ENCODE measurements around the gene PHAX.
"Not testable (repeated sequence)": the region's sequence is repeated elsewhere in the genome, so short reads cannot be mapped to it uniquely, and the experiment has no call there.

Gene PHAX

GRCh38 chr5:126670109-126670508 lies 69.4 kb downstream of the PHAX start:
- ATAC-seq: not testable (repeated sequence)

GRCh38 chr5:126671681-126672080 lies 70.9 kb downstream of the PHAX start:
- ATAC-seq: not testable (repeated sequence)

GRCh38 chr5:126673477-126673876 lies 72.7 kb downstream of the PHAX start:
- TF ChIP-seq BACH2 (CRISPR knock-in tag; IDR thresholded peaks at IDR 0.05; ENCODE audit: borderline replicate concordance): no peak
- TF ChIP-seq ISL1 (CRISPR knock-in tag; IDR thresholded peaks at IDR 0.05): no peak
- no peak for TF ChIP-seq TOX (CRISPR knock-in tag; IDR thresholded peaks at IDR 0.05; ENCODE audit: borderline replicate concordance)
- no peak for TF ChIP-seq ZNF8 (CRISPR knock-in tag; IDR thresholded peaks at IDR 0.05)
- no peak for TF ChIP-seq PATZ1 (CRISPR knock-in tag; IDR thresholded peaks at IDR 0.05; ENCODE audit: borderline replicate concordance)
- TF ChIP-seq SNAI2 (CRISPR knock-in tag; IDR thresholded peaks at IDR 0.05): no peak
- TF ChIP-seq GLIS3 (CRISPR knock-in tag; IDR thresholded peaks at IDR 0.05): no peak
- TF ChIP-seq CREB5 (CRISPR knock-in tag; IDR thresholded peaks at IDR 0.05; ENCODE audit: low read depth): no peak
- no peak for TF ChIP-seq ZFP30 (CRISPR knock-in tag; IDR thresholded peaks at IDR 0.05)
- no peak for TF ChIP-seq PPARA (CRISPR knock-in tag; IDR thresholded peaks at IDR 0.05; ENCODE audit: borderline replicate concordance)
- no peak for TF ChIP-seq ZFP3 (CRISPR knock-in tag; IDR thresholded peaks at IDR 0.05)
- TF ChIP-seq CSRNP3 (CRISPR knock-in tag; IDR thresholded peaks at IDR 0.05): no peak
- no peak for TF ChIP-seq OSR1 (CRISPR knock-in tag; IDR thresholded peaks at IDR 0.05)
- no peak for TF ChIP-seq ZNF70 (CRISPR knock-in tag; IDR thresholded peaks at IDR 0.05)
- ATAC-seq: no peak

- TF ChIP-seq TSHZ2 (CRISPR knock-in tag; IDR thresholded peaks at IDR 0.05): no peak
- no peak for TF ChIP-seq CSDC2 (CRISPR knock-in tag; IDR thresholded peaks at IDR 0.05)
- TF ChIP-seq TCF4 (CRISPR knock-in tag; IDR thresholded peaks at IDR 0.05; ENCODE audit: borderline replicate concordance): no peak
- no peak for ATAC-seq
Measured at GRCh38 chr5:126674145-126674544, 73.4 kb downstream of the PHAX start.

GRCh38 chr5:126675338-126675737 lies 74.6 kb downstream of the PHAX start:
- TF ChIP-seq TCF4 (CRISPR knock-in tag; IDR thresholded peaks at IDR 0.05; ENCODE audit: borderline replicate concordance) (no peak), OSR1 (CRISPR knock-in tag; IDR thresholded peaks at IDR 0.05) (no peak), ZFP3 (CRISPR knock-in tag; IDR thresholded peaks at IDR 0.05) (no peak), CREB5 (CRISPR knock-in tag; IDR thresholded peaks at IDR 0.05; ENCODE audit: low read depth) (no peak), BACH2 (CRISPR knock-in tag; IDR thresholded peaks at IDR 0.05; ENCODE audit: borderline replicate concordance) (no peak), ZFP30 (CRISPR knock-in tag; IDR thresholded peaks at IDR 0.05) (no peak), ZNF565 (CRISPR knock-in tag; conservative IDR thresholded peaks at IDR 0.05; ENCODE audit: low read depth) (no peak), ZC3H10 (CRISPR knock-in tag; IDR thresholded peaks at IDR 0.05) (no peak), TSHZ2 (CRISPR knock-in tag; IDR thresholded peaks at IDR 0.05) (no peak), PATZ1 (CRISPR knock-in tag; IDR thresholded peaks at IDR 0.05; ENCODE audit: borderline replicate concordance) (no peak), RARB (CRISPR knock-in tag; IDR thresholded peaks at IDR 0.05) (no peak), CSDC2 (CRISPR knock-in tag; IDR thresholded peaks at IDR 0.05) (no peak)
- ATAC-seq: no peak
